ENCODE results near the gene NAXE. TPM values are rescaled to one million over a fixed set of nuclear protein-coding genes. Genes with fewer than 3 reads are reported as not detected.

The NAXE gene
- total RNA-seq, 1 donor from 2014 or later = 85.3 TPM

DNA sequence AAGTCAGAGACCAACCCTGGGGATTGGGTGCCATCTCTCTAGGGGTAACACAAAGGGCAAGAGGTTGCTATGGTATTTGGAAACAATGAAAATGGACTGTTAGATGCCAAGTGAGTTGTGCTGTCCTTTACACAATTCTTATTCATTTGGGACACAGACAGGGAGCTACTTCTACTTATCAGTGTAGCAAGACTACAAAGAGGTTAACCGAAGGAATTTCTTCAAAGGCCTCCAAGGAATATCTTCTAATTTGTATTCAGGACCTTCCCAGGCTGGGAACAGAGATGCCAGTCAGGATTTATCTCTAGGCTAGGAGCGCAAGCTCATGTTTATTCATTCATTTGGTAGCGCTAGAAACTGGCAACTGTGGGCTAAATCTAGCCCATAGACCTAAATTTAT lies 2.6 kb downstream of the NAXE start:
- Histone ChIP-seq H3K4me3 (no peak overlapping the region), H3K27me3 (no peaks in the 10 kb centered on the region), H3K4me1 (peaks cover 4 to 10% of the 10 kb centered on the region in 2 donors), H3K27ac (no peak overlapping the region), H3K36me3 (peaks cover 3 to 40% of the 10 kb centered on the region in 2 donors), H3K9me3 (no peaks in the 10 kb centered on the region)
- TF ChIP-seq CTCF (IDR thresholded peaks at IDR 0.05) = no peak
- intact Hi-C loops (cut with DNase I) = no loop called here
- DNase-seq (ENCODE audit: low spot score in 2 of 2) = no peak

DNA sequence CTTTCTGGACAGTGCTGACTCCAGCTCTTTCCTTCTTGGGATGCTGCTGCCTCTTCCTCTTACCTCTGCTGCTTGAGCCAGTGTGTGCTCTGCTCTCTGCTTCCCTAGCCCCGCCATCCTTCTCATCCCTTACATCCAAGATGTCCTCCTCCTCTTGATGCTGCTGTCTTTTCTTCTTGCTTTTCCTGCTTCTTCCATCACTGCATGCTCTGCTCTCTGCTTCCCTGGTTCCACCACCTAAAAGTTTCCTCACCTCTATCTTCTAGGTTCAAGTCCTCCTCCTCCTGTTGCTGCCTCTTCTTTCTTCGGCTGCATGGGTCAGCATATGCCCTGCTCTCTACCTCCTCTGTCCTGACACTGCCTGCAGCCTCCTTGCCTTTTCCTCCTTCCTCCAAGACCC lies 3.4 kb downstream of the NAXE start:
- intact Hi-C loops (cut with DNase I) = no loop called here
- peaks cover 3 to 40% of the 10 kb centered on the region in 2 donors for H3K36me3 ChIP-seq
- no peak overlapping the region for H3K27ac ChIP-seq
- no peak for DNase-seq (ENCODE audit: low spot score in 2 of 2)
- no peak for TF ChIP-seq CTCF (IDR thresholded peaks at IDR 0.05)
- H3K4me1 ChIP-seq = peaks cover 4 to 10% of the 10 kb centered on the region in 2 donors
- H3K27me3 ChIP-seq = no peaks in the 10 kb centered on the region
- H3K4me3 ChIP-seq = no peak overlapping the region
- H3K9me3 ChIP-seq = no peaks in the 10 kb centered on the region

GRCh38 chr1:156596426-156596825 lies 4.8 kb downstream of the NAXE start:
- intact Hi-C loops (cut with DNase I) = no loop called here
- Histone ChIP-seq H3K27ac (no peak overlapping the region), H3K36me3 (peaks cover 3 to 40% of the 10 kb centered on the region in 2 donors)

DNA sequence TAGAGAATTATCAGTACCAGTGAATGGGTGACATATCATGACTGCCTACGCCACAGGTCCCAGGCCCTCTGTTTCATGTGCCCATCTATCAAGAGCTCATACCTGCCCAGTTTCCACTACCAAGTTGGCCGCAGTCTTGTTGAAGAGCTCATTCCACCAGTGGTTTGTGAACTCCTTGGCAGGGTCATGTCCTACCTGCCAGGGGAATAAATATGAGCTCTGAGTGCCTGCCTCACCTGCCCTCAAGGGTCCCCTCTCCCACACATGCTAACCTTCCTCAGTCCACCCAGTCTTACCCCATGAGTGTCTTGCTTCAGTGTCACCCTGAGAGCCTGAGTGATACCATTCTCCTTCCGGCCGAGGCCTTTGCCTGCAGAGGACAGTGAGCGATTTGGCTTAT lies 6.5 kb downstream of the NAXE start:
- intact Hi-C loops (cut with DNase I) = no loop called here
- no peak for TF ChIP-seq CTCF (IDR thresholded peaks at IDR 0.05)
- no peak for DNase-seq (ENCODE audit: low spot score in 2 of 2)
- Histone ChIP-seq H3K9me3 (no peaks in the 10 kb centered on the region), H3K4me1 (peaks cover 6 to 13% of the 10 kb centered on the region in 2 donors), H3K36me3 (peaks cover 3 to 40% of the 10 kb centered on the region in 2 donors), H3K27ac (no peak overlapping the region), H3K4me3 (no peak overlapping the region), H3K27me3 (no peaks in the 10 kb centered on the region)

More at GRCh38 chr1:156596426-156596825, 4.8 kb downstream of the NAXE start:
- H3K9me3 ChIP-seq = no peaks in the 10 kb centered on the region
- no peak for DNase-seq (ENCODE audit: low spot score in 2 of 2)
- no peak overlapping the region for H3K4me3 ChIP-seq
- TF ChIP-seq CTCF (IDR thresholded peaks at IDR 0.05) = no peak
- H3K4me1 ChIP-seq = peaks cover 7 to 16% of the 10 kb centered on the region in 2 donors
- no peaks in the 10 kb centered on the region for H3K27me3 ChIP-seq

- Histone ChIP-seq H3K36me3 (peaks cover 3 to 38% of the 10 kb centered on the region in 2 donors), H3K27ac (no peak overlapping the region), H3K9me3 (no peaks in the 10 kb centered on the region), H3K27me3 (no peaks in the 10 kb centered on the region), H3K4me3 (no peak overlapping the region), H3K4me1 (peaks cover 6 to 13% of the 10 kb centered on the region in 2 donors)
- intact Hi-C loops (cut with DNase I) = no loop called here
- TF ChIP-seq CTCF (IDR thresholded peaks at IDR 0.05) = no peak
- no peak for DNase-seq (ENCODE audit: low spot score in 2 of 2)
Observed at GRCh38 chr1:156598731-156599432, 7.3 kb downstream of the NAXE start.
